NCI-H524 treated with DMSO at 0.1 percent for 48 hours (cell line): ENCODE results near the gene SFSWAP.

Source experiments
- DNase-seq: peaks from one replicate; lab custom pipeline; 2025; lab: John Stamatoyannopoulos, UW

SFSWAP gene

DNA sequence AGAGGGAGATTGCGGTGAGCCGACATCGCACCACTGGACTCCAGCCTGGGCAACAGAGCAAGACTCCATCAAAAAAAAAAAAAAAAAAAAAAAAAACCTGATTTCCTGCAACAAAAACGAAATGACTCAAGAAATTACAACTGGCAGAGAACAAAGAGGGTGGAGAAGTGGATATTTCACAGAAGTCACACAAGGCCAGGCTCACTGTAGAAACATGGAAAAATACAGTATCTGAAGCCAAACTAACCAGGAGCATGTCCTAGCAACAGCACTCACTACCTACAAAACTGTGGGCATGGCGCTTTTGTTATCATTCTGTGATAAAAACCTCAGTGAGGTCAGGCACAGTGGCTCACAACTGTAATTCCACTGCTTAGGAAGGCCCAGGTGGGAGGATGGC lies 105.6 kb downstream of the SFSWAP start:
- no peak for DNase-seq

DNA sequence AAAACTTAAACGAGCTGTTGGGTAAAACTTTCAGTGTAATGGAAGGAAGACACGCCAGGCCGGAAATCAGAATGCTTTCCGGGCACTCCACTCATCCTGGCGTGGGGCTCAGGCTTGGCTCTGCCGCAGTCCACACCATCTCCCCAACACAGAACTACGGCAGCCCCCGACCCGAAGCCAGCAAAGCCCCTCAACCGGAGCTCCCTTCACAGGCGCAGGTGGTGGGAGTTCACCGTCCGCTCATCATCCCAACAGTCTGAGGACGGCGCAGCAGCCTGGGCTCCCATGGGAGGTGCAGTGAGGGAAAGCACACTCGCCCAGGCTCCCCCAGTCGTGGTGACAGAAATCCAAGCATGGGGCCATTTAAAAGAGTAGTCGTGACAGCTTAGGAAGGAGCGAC lies 106.4 kb downstream of the SFSWAP start:
- DNase-seq: no peak

DNA sequence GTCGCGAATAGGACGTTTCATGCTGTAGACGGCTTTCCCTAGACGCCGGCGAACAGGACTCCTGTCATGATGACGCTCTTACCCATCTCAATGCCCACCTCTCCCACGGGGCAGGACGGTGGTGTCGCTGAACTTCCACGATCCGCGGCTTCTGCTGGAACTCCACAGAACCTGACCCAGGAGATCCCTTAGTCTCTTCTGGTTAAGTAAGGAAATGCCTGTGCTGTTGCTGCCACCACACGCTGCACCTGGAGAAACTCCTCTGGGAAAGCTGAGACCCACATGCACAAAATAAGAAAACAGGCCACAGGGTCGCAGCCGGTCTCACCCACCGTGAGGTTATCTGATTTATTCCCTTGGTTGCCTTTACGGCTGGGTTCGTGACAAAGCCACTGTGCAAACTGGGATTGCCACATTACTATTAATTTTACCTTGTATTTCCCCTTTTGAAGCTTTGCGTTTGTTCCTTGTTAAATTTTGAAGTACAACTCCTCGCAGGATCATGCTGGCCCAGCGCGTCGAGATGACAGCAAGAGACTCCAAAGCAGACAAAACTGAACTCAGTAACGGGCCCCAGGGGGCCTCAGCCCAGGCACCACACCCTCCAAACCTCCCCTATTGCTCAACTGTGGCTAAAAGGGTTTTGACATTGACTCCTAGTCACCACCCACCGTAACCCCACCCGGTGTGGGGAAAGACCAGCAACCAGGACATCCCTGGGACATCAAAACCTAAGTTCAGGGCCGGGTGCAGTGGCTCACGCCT lies 108.1 kb downstream of the SFSWAP start:
- no peak for DNase-seq

DNA sequence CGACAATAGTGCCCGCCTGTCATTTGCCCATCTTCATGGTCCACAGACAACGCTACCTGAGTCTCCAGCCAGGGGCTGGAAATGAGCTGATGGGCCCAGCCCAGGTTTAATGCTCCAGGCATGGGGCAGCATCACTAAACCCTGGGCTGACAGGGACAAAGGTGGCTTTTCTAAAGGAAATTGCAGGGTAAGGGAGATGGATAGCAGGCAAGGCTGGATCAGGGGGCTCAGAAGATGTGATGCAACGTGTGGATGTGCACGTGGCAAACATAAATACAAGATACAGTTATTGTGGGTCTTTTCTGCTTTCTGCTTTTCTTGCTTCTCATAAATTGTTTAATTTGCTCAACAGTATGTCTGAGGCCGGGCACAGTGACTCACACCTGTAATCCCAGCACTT lies 113.6 kb downstream of the SFSWAP start:
- DNase-seq: no peak

DNA sequence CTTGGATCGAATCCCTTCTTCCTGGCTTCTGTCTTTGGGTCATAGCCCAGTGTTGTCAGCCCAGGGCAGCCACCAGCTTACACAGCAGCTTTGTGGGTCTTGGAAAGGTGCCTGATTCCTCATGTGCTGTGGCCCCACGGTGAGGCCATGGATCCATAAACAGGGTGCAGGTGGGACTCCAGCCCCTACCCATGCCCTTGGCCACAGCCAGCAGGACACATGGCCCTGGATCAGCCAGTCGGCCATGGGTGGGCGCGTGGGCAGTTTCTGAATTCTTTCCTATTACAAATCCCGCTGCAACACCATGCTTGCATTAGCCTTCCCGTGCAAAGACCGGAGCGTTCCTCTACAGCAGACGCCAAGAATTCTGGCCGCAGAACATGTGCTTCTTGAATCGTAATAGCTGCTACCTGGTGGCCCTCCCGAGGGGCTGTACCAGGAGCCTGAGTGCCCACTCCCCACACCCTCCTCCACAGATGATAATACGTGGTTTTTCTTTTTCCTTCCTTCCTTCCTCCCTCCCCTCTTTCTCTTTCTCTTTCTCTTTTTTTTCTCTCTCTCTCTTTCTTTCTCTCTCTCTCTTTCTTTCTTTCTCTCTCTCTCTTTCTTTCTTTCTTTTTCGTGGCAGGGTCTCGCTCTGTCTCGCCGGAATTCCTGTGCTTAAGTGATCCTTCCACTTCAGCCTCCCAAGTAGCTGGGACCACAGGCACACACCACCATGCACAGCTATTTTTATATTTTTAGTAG lies 114.4 kb downstream of the SFSWAP start:
- DNase-seq: no peak

DNA sequence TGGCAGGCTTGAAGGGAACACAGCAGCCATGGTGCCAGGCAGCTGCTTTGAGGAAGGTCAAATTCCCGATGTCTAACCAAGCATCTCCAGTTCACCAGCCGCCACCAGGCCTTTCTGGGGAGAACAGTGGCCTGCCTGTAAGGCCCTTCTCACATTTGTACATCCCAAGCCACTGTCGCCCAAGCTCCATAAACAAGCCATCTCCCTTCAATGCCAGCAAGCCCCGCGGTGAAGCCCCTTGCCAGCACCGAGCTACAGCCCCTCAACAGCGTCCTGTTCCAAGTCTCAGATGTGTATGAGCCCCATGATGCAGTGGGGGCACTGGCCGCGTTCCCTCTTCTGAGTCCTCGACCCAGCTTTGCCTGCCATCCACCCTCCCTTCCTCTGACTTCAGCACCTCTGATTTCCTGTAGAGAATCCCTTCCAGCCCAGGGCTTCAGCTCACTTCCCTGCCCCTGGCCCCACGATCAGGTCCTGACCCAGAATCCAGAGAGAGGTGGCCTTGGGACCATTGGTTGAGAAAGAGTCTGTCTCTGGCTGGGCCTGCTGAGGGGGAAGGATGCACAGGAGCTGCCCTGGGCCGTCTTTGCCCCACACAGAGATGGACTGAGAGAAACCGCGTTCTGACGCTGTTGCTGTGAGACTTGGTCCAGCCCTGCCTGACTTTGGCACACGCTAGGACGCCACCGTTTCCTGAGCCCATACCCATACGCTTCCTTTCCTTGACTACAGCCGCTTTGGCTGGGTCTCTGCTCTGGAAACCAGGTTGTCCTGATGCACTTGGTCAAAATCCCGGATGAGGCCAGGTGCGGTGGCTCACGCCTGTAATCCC lies 115.4 kb downstream of the SFSWAP start:
- no peak for DNase-seq

DNA sequence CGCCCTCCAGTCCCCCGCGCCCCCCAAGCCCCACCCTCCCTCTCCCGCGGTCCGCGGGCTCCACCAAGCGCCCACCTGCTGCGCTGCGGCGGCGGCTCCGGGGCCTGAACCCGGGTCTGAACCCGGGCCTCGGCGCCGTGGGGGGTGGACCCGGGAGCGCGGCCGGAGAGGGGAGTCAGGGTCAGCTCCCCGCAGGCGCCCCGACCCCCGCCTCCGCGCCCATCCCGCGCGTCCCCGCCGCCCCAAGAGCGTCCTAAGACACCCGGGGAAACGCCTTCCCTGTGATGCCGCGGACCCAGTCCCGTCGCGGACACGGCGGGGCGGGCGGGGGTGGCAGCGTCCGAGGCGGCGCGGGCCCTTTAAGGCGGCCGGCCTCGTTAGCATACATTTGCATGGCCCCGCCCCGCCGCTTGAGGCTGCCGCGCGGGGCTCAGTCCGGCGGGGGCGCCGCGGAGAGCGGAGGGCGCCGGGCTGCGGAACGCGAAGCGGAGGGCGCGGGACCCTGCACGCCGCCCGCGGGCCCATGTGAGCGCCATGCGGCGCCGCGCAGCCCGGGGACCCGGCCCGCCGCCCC lies 117.2 kb downstream of the SFSWAP start, which contains the start of gene MMP17:
MMP17 (plus strand) TSS at position 433 of the 574 bp plus-strand sequence; CDS start at position 535, 102 bp downstream.
- DNase-seq: no peak

DNA sequence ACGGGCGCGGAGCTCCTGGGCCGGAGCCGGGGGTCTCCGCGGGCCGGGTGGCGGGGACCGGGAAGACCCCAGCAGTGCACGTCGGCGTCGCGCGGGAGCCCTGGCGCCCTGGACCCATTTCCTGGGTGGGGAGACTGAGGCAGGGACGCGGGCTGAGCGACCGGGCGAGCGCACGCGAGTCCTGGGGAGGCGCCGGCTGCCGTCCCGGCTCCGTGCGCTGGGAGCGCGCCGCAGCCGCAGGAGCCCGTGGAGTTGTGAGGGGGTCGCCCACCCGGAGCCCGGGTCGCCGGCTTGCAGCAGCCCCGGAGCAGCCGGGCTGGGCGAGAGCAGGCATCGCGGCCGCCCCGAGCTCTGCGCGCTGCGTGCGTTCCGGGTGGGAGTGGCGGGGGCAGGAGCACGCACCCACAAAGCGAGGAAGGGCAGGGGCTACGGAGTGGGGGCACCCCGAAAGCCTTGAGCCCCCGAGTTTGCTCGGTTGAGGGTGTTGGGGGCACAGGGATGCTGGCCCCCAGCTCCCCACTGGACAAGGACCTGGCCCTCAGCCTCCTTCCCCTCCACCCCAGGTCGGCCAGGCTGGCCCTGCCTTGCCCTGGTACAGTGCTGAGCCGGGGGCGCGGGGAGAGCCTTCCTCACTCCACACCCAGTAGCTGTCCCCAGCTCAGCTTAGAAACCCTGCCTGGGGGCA lies 117.9 kb downstream of the SFSWAP start:
- no peak for DNase-seq

DNA sequence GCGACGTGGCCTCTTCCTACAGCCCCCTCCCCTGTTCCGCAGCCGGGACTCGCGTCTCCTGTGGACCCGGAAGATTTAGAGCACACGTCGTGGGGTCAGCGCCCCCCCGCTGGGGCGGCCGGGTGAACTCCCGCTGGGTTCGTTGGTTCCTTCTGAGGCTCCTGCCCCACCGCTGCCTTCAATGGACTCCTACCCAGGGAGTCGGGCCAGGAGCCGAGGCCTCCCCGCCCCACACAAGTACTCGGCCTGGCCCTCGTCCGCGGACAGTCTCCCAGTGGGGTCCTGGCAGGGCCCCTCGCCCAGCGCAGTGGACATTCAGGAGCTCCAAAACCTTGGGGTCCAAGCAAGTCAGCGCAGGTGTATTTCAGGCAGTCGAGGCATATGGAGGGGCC lies 118.5 kb downstream of the SFSWAP start:
- DNase-seq: no peak

DNA sequence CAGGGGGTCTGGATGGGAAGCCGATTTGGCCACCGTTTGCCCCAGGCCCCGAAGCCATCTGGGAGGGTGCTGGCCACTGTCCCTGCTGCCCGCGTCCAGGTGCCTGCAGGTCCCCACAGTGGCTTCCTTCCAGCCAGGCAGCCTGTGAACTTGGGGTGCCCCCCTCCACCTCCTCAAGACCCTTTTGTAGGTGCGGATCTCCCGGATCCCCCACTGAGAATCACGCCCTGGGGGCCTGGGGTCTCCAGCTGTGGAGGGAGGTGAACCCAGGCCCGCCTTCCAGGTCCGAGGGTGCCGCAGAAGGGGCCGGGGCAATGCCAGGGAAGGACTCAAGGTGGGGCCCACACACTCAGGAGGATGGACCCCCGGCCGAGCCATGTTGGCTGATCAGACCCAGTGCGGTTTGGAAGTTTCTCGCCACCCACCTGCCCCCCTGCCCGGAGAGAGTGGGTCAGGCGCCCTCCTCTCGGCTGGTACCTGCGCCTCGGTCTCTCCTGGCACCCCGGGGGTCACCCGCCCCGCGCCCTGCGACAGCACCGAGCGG lies 119.0 kb downstream of the SFSWAP start:
- DNase-seq: no peak

DNA sequence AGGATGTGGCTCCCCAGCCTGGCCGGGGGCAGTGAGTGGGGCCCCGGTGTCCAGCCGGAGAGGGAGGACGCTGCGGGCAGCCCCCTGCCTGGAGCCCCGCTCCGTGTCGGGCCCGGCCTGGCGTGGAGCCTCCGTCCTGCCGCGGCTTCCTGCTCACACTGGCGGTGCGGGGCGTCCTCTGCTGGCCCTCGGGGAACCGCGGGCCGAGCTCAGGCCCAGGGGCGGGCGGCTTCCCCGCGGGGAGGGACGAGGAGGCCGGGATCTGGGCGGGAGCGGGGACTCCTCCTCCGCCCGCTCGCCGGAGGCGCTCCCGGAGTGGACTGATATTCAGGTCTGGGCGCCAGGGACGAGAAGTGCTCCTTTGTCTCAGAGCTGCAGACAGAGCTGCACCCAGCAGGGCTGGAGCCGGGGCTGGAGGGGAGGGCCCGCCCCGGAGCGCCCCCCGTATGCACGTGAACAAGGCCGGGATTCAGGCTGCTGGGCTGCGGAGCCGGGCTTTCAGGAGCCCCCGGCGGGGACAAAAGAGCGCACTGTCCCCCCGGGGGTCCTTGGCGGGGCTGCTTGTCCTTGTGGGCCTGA lies 119.5 kb downstream of the SFSWAP start:
- DNase-seq: no peak

DNA sequence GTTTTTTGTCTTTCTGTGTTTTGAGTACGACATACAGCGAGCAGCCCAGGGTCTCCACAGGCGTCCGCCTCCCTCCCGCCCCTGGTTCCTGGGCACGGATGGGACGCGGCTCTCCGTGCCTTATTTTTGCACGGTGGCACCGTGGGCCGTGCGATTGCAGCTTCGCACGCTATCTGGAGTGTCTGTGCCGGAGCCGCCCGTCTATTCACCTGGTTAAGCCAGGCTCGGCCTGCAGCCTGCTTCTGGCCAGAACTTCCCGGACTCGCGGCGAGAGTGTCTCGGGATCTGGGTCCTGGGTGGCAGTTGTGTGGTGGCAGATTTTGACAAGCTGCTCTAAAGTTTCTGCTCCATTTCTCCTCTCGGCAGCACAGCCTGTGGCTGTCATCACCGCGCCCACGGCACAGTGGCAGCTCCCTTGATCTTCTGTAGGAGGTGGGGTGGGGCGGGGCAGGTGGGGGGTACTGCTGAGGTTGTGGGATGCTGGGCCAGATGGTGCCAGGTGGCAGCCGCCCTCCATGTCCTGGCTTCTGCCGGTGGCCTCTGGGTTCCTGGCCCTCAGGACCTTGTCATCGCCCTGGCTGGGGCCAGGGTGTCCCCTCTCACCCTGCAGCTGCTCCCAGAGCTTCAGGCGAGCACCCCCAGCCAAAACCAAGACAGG lies 120.2 kb downstream of the SFSWAP start:
- no peak for DNase-seq

DNA sequence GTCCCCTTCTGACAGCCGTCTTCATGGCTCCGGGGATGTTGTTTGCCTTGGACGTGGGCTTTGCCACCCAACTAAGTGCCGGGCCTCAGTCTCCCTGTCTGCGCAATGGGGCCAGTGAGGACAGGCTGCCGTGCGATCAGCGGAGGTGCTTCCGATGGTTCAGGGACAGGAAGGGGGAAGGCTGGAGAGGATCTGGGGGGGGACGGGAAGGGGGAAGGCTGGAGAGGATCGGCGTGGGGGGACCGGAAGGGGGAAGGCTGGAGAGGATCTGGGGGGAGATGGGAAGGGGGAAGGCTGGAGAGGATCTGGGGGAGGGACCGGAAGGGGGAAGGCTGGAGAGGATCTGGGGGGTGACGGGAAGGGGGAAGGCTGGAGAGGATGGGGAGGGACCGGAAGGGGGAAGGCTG lies 120.7 kb downstream of the SFSWAP start:
- no peak for DNase-seq

DNA sequence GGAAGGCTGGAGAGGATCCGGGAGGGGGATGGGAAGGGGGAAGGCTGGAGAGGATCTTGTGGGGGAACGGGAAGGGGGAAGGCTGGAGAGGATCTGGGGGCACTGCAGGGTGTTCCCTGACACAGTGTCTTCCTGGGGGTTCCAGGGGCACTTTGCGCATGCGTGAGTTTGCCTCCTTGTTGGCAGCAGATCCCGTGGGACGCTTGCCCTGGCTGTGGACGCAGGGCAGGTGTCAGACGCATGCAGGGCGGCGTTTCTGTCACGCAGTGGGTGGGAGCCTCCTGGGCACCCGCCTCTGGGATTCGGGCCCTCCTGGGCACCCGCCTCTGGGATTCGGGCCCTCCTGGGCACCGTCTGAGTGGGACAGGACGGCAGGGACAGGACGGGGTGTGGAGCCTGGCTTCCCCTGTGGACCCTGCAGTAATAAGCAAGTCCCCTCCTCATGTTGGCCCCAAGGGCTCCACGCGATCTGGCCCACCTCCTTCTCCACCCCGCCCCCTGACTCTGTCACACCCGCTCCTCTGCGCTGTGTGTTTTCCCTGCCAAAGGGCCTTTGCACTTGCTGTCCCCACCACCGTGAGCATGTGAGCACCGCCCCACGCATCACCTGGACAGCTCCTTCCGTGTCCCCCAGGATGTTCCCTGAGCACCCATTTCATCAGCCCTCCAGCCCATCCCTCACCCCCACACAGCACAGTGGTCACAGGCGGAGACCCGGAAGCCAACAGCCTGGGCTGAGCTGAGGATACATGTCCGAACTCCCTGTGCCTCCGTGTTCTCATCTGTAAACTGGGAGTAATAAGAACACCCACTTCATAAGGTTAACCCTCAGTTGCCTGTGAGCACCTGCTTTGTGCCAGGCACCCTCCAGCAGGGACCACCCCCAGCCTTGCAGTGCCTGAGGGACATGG lies 121.7 kb downstream of the SFSWAP start:
- DNase-seq: no peak

DNA sequence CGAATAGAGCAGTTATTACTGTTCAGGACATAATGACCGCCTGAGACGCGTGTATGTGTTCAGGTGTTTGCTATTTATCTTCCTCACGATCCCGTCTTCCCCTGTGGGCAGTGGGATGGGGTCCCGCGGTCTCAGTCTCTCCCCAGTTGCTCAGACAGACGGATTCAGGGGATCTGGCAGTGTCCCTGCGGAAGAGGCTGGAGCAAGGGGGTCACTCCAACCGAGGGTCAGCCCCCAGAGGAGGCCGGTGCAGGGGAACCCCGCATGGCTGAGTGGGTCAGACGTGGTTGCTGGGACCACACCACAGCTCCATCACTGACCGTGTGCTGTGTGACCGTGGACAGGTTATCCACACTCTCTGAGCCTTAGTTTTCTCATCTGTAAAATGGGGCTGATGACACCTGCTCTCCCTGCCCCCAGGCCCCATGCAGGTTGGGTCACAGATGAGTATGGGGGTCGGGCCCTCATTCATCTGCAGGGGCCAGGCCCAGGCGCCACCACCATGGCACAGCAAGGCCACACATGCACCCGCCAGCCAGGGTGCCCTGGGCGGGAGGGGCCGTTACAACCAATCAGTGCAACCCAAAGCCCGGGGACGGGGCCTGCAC lies 122.5 kb downstream of the SFSWAP start:
- no peak for DNase-seq

DNA sequence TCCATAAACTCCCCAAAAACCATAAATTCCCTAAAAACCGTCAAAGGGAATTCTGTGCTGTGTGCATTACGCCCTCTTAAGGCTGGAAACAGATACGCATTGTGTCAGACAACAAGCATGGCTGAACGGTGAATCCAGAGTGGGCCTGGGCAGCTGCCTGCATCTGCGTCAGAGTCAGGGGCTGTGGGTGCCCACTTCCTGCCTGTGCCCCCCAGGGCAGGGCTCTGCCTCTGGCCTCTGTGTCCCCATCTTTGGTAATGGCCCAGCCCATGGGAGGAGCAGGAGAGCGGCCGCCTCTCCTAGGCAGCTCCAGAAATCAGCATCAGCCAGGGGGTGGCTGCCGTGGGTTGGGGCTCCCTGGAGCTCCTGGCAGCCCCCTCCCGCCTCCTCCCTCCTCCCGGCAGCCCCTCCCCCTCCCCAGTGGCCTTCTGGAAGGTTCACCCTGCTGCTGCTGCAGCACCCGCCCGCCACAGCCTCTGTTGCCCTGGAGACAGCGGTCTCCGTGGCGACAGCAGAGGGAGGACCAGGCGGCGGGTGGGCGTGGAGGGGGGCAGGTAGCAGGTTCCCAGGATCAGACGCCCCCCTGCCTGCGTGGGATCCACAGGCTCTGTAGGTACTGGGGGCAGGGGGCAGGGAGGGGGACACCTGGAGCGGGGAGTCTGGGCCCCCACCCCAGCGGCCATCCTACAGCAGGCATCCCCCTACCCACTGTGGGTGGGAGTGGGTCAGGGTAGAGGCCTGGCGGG lies 123.2 kb downstream of the SFSWAP start:
- DNase-seq: no peak

DNA sequence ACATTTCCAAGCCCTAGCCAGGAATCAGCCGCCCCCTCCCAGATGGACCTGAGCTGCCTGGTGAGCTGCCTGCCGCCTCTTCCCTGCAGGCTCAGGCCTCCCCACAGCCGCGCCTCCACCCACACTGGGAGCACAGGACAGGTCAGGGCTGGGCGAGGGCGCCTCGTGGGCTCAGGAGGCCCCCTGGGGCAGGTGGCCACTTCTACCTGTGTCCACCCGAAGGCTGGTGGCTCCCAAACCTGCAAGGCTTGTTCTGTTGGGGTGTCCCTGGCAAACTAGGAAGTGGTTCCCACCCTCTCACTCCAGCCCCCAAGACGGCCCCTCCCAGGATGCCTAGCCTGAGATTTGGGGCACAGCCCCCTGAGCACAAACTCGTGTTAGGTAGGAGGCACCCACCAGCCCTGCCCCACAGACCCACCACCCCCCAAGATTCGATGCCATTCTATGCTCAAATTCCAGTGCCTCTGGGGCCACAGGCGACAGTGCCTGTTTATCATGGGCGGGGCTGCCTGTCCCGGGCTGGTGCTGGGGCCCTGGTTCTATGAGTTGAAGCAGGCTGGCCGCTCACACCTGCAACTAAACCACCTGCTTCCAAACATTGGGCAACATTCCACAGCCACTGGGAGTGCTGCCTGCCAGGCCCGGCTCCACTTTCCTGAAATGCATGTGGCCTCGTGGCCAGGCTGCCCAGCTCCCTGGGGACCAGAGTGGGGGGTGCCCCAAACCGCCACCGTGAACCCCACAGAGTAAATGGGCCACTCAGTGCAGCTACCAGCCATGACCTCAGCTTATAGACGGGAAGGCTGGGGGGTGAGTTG lies 124.1 kb downstream of the SFSWAP start:
- DNase-seq: no peak
